Measurements from ENCODE around the gene ATIC.

The ATIC gene

GRCh38 chr2:215313255-215313613 is 1.4 kb downstream of the ATIC start:
- peaks cover 2 to 17% (median 11%) of the 10 kb centered on the region in 5 donors for H3K4me1 ChIP-seq (ENCODE audit: control insufficient read depth in 5 of 5, insufficient read depth in 5 of 5, low read length in 5 of 5)

GRCh38 chr2:215314896-215315295 is 3.0 kb downstream of the ATIC start:
- Histone ChIP-seq H3K9ac (ENCODE audit: low read length in 5 of 5) (no peak overlapping the region), H3K27me3 (ENCODE audit: control insufficient read depth in 5 of 5, insufficient read depth in 4 of 5, low read length in 5 of 5) (no peaks in the 10 kb centered on the region), H3K27ac (ENCODE audit: low read depth, low read length) (no peak overlapping the region), H3K4me3 (ENCODE audit: low read depth in 1 of 5, low read length in 5 of 5) (no peak overlapping the region), H3K4me1 (ENCODE audit: control insufficient read depth in 5 of 5, insufficient read depth in 5 of 5, low read length in 5 of 5) (peaks cover 2 to 17% (median 11%) of the 10 kb centered on the region in 5 donors), H3K9me3 (ENCODE audit: control insufficient read depth in 5 of 5, low read length in 5 of 5) (no peaks in the 10 kb centered on the region), H3K36me3 (ENCODE audit: control insufficient read depth in 5 of 5, insufficient read depth in 5 of 5, low read length in 5 of 5) (peaks cover 8 to 20% (median 11%) of the 10 kb centered on the region in 5 donors)

More at GRCh38 chr2:215313255-215313613, 1.4 kb downstream of the ATIC start:
- Histone ChIP-seq H3K27ac (ENCODE audit: low read depth, low read length) (no peak overlapping the region), H3K9me3 (ENCODE audit: control insufficient read depth in 5 of 5, low read length in 5 of 5) (no peaks in the 10 kb centered on the region), H3K27me3 (ENCODE audit: control insufficient read depth in 5 of 5, insufficient read depth in 4 of 5, low read length in 5 of 5) (no peaks in the 10 kb centered on the region), H3K9ac (ENCODE audit: low read length in 5 of 5) (no peak overlapping the region), H3K36me3 (ENCODE audit: control insufficient read depth in 5 of 5, insufficient read depth in 5 of 5, low read length in 5 of 5) (peaks cover 0 to 4% (median 0%) of the 10 kb centered on the region in 5 donors), H3K4me3 (ENCODE audit: low read depth in 1 of 5, low read length in 5 of 5) (no peak overlapping the region)

GRCh38 chr2:215315301-215315700 is 3.4 kb downstream of the ATIC start:
- no peak overlapping the region for H3K27ac ChIP-seq (ENCODE audit: low read depth, low read length)
- H3K9ac ChIP-seq (ENCODE audit: low read length in 5 of 5), result no peak overlapping the region
- H3K9me3 ChIP-seq (ENCODE audit: control insufficient read depth in 5 of 5, low read length in 5 of 5), result no peaks in the 10 kb centered on the region
- H3K36me3 ChIP-seq (ENCODE audit: control insufficient read depth in 5 of 5, insufficient read depth in 5 of 5, low read length in 5 of 5), result peaks cover 8 to 24% (median 15%) of the 10 kb centered on the region in 5 donors
- peaks cover 2 to 17% (median 11%) of the 10 kb centered on the region in 5 donors for H3K4me1 ChIP-seq (ENCODE audit: control insufficient read depth in 5 of 5, insufficient read depth in 5 of 5, low read length in 5 of 5)
- no peak overlapping the region for H3K4me3 ChIP-seq (ENCODE audit: low read depth in 1 of 5, low read length in 5 of 5)
- H3K27me3 ChIP-seq (ENCODE audit: control insufficient read depth in 5 of 5, insufficient read depth in 4 of 5, low read length in 5 of 5), result no peaks in the 10 kb centered on the region

GRCh38 chr2:215316336-215316735 is 4.5 kb downstream of the ATIC start:
- Histone ChIP-seq H3K36me3 (ENCODE audit: control insufficient read depth in 5 of 5, insufficient read depth in 5 of 5, low read length in 5 of 5) (peaks cover 8 to 34% (median 19%) of the 10 kb centered on the region in 5 donors), H3K27ac (ENCODE audit: low read depth, low read length) (no peak overlapping the region), H3K27me3 (ENCODE audit: control insufficient read depth in 5 of 5, insufficient read depth in 4 of 5, low read length in 5 of 5) (no peaks in the 10 kb centered on the region), H3K4me1 (ENCODE audit: control insufficient read depth in 5 of 5, insufficient read depth in 5 of 5, low read length in 5 of 5) (peaks cover 2 to 13% (median 10%) of the 10 kb centered on the region in 5 donors), H3K9me3 (ENCODE audit: control insufficient read depth in 5 of 5, low read length in 5 of 5) (no peaks in the 10 kb centered on the region), H3K4me3 (ENCODE audit: low read depth in 1 of 5, low read length in 5 of 5) (no peak overlapping the region), H3K9ac (ENCODE audit: low read length in 5 of 5) (no peak overlapping the region)

GRCh38 chr2:215319500-215319899 is 7.6 kb downstream of the ATIC start:
- H3K36me3 ChIP-seq (ENCODE audit: control insufficient read depth in 5 of 5, insufficient read depth in 5 of 5, low read length in 5 of 5), result peaks cover 8 to 38% (median 25%) of the 10 kb centered on the region in 5 donors
- no peaks in the 10 kb centered on the region for H3K4me1 ChIP-seq (ENCODE audit: control insufficient read depth in 5 of 5, insufficient read depth in 5 of 5, low read length in 5 of 5)

GRCh38 chr2:215320102-215320501 is 8.2 kb downstream of the ATIC start:
- no peak overlapping the region for H3K27ac ChIP-seq (ENCODE audit: low read depth, low read length)
- H3K36me3 ChIP-seq (ENCODE audit: control insufficient read depth in 5 of 5, insufficient read depth in 5 of 5, low read length in 5 of 5), result peaks cover 8 to 38% (median 25%) of the 10 kb centered on the region in 5 donors
- no peaks in the 10 kb centered on the region for H3K9me3 ChIP-seq (ENCODE audit: control insufficient read depth in 5 of 5, low read length in 5 of 5)
- H3K4me1 ChIP-seq (ENCODE audit: control insufficient read depth in 5 of 5, insufficient read depth in 5 of 5, low read length in 5 of 5), result no peaks in the 10 kb centered on the region
- no peaks in the 10 kb centered on the region for H3K27me3 ChIP-seq (ENCODE audit: control insufficient read depth in 5 of 5, insufficient read depth in 4 of 5, low read length in 5 of 5)
- no peak overlapping the region for H3K9ac ChIP-seq (ENCODE audit: low read length in 5 of 5)
- no peak overlapping the region for H3K4me3 ChIP-seq (ENCODE audit: low read depth in 1 of 5, low read length in 5 of 5)

More at GRCh38 chr2:215319500-215319899, 7.6 kb downstream of the ATIC start:
- Histone ChIP-seq H3K9me3 (ENCODE audit: control insufficient read depth in 5 of 5, low read length in 5 of 5) (no peaks in the 10 kb centered on the region), H3K4me3 (ENCODE audit: low read depth in 1 of 5, low read length in 5 of 5) (no peak overlapping the region), H3K27me3 (ENCODE audit: control insufficient read depth in 5 of 5, insufficient read depth in 4 of 5, low read length in 5 of 5) (no peaks in the 10 kb centered on the region), H3K27ac (ENCODE audit: low read depth, low read length) (no peak overlapping the region), H3K9ac (ENCODE audit: low read length in 5 of 5) (no peak overlapping the region)

- no peak overlapping the region for H3K4me3 ChIP-seq (ENCODE audit: low read depth in 1 of 5, low read length in 5 of 5)
- no peaks in the 10 kb centered on the region for H3K27me3 ChIP-seq (ENCODE audit: control insufficient read depth in 5 of 5, insufficient read depth in 4 of 5, low read length in 5 of 5)
- no peak overlapping the region for H3K27ac ChIP-seq (ENCODE audit: low read depth, low read length)
- H3K4me1 ChIP-seq (ENCODE audit: control insufficient read depth in 5 of 5, insufficient read depth in 5 of 5, low read length in 5 of 5), result no peaks in the 10 kb centered on the region
- H3K9me3 ChIP-seq (ENCODE audit: control insufficient read depth in 5 of 5, low read length in 5 of 5), result no peaks in the 10 kb centered on the region
- H3K36me3 ChIP-seq (ENCODE audit: control insufficient read depth in 5 of 5, insufficient read depth in 5 of 5, low read length in 5 of 5), result peaks cover 8 to 39% (median 25%) of the 10 kb centered on the region in 5 donors
- H3K9ac ChIP-seq (ENCODE audit: low read length in 5 of 5), result no peak overlapping the region
These were observed 8.8 kb downstream of the ATIC start for GRCh38 chr2:215320679-215321078.

GRCh38 chr2:215324811-215325210 is 13.0 kb downstream of the ATIC start:
- peaks cover 0 to 14% (median 13%) of the 10 kb centered on the region in 5 donors for H3K4me1 ChIP-seq (ENCODE audit: control insufficient read depth in 5 of 5, insufficient read depth in 5 of 5, low read length in 5 of 5)
- H3K9me3 ChIP-seq (ENCODE audit: control insufficient read depth in 5 of 5, low read length in 5 of 5), result no peaks in the 10 kb centered on the region
- H3K36me3 ChIP-seq (ENCODE audit: control insufficient read depth in 5 of 5, insufficient read depth in 5 of 5, low read length in 5 of 5), result peaks cover 15 to 44% (median 36%) of the 10 kb centered on the region in 5 donors
- H3K27me3 ChIP-seq (ENCODE audit: control insufficient read depth in 5 of 5, insufficient read depth in 4 of 5, low read length in 5 of 5), result no peaks in the 10 kb centered on the region
- no peak overlapping the region for H3K27ac ChIP-seq (ENCODE audit: low read depth, low read length)
- no peak overlapping the region for H3K9ac ChIP-seq (ENCODE audit: low read length in 5 of 5)
- no peak overlapping the region for H3K4me3 ChIP-seq (ENCODE audit: low read depth in 1 of 5, low read length in 5 of 5)

- Histone ChIP-seq H3K36me3 (ENCODE audit: control insufficient read depth in 5 of 5, insufficient read depth in 5 of 5, low read length in 5 of 5) (peaks cover 20 to 42% (median 27%) of the 10 kb centered on the region in 5 donors), H3K27me3 (ENCODE audit: control insufficient read depth in 5 of 5, insufficient read depth in 4 of 5, low read length in 5 of 5) (no peaks in the 10 kb centered on the region), H3K4me3 (ENCODE audit: low read depth in 1 of 5, low read length in 5 of 5) (no peak overlapping the region), H3K4me1 (ENCODE audit: control insufficient read depth in 5 of 5, insufficient read depth in 5 of 5, low read length in 5 of 5) (peaks cover 0 to 14% (median 13%) of the 10 kb centered on the region in 5 donors), H3K9me3 (ENCODE audit: control insufficient read depth in 5 of 5, low read length in 5 of 5) (no peaks in the 10 kb centered on the region), H3K9ac (ENCODE audit: low read length in 5 of 5) (no peak overlapping the region), H3K27ac (ENCODE audit: low read depth, low read length) (no peak overlapping the region)
These were observed 16.2 kb downstream of the ATIC start for GRCh38 chr2:215328066-215328465.

- Histone ChIP-seq H3K27me3 (ENCODE audit: control insufficient read depth in 5 of 5, insufficient read depth in 4 of 5, low read length in 5 of 5) (no peaks in the 10 kb centered on the region), H3K27ac (ENCODE audit: low read depth, low read length) (no peak overlapping the region), H3K4me3 (ENCODE audit: low read depth in 1 of 5, low read length in 5 of 5) (no peak overlapping the region), H3K9me3 (ENCODE audit: control insufficient read depth in 5 of 5, low read length in 5 of 5) (no peaks in the 10 kb centered on the region), H3K36me3 (ENCODE audit: control insufficient read depth in 5 of 5, insufficient read depth in 5 of 5, low read length in 5 of 5) (peaks cover 16 to 51% (median 33%) of the 10 kb centered on the region in 5 donors), H3K9ac (ENCODE audit: low read length in 5 of 5) (no peak overlapping the region), H3K4me1 (ENCODE audit: control insufficient read depth in 5 of 5, insufficient read depth in 5 of 5, low read length in 5 of 5) (peaks cover 0 to 14% (median 10%) of the 10 kb centered on the region in 5 donors)
These were observed 21.2 kb downstream of the ATIC start for GRCh38 chr2:215332872-215333595.
